Endothelial cell (in vitro differentiated cells): ENCODE results near the gene TEX55. TPM values are rescaled to one million over a fixed set of nuclear protein-coding genes. Genes with fewer than 3 reads are reported as not detected.

Experiments
- DNase-seq: peaks from one replicate; pipeline ENCODE4 v3.0.0; 2021; ENCODE audit warnings: low spot score
- H3K27ac Mint-ChIP-seq: one replicate; pipeline ENCODE4 v1.8.0; 2021; ENCODE audit warnings: mixed read lengths, inconsistent platforms; ENCODE audit not compliant: unreplicated experiment
- H3K27me3 Mint-ChIP-seq: one replicate; pipeline ENCODE4 v1.8.0; 2021; ENCODE audit warnings: mild to moderate bottlenecking, moderate library complexity, mixed read lengths, inconsistent platforms; ENCODE audit not compliant: unreplicated experiment
- H3K36me3 Mint-ChIP-seq: one replicate; pipeline ENCODE4 v1.8.0; 2021; ENCODE audit warnings: mild to moderate bottlenecking, low read depth, mixed read lengths, inconsistent platforms; ENCODE audit not compliant: unreplicated experiment
- H3K4me1 Mint-ChIP-seq: one replicate; pipeline ENCODE4 v1.8.0; 2021; ENCODE audit warnings: mild to moderate bottlenecking, mixed read lengths, inconsistent platforms; ENCODE audit not compliant: unreplicated experiment
- H3K4me3 Mint-ChIP-seq: one replicate; pipeline ENCODE4 v1.8.0; 2021; ENCODE audit warnings: mild to moderate bottlenecking, mixed read lengths, inconsistent platforms; ENCODE audit not compliant: unreplicated experiment
- H3K9me3 Mint-ChIP-seq: one replicate; pipeline ENCODE4 v1.8.0; 2021; ENCODE audit warnings: mixed read lengths, inconsistent platforms; ENCODE audit not compliant: unreplicated experiment
- CTCF ChIP-seq: fragments of 200-600 bp; sonication (generic); IDR thresholded peaks from one replicate; pipeline ENCODE4 v1.5.0; 2021; ENCODE audit warnings: antibody characterized with exemption; ENCODE audit not compliant: unreplicated experiment
- total RNA-seq: library from RNA; stranded (reverse); fragmentation: NEBNext Ultra II Directional; extraction: Animal tissue kit (Norgen Biotek cat#: 25700); gene quantifications from one replicate; pipeline ENCODE4 v1.2.1, GENCODE V29; 2021; ENCODE audit not compliant: unreplicated experiment

Gene TEX55
- total RNA-seq, 1 donor from 2014 or later = not detected

GRCh38 chr3:119195911-119196310, 49.9 kb downstream of the TEX55 start:
- Mint-ChIP-seq H3K36me3 (no peaks in the 10 kb centered on the region), H3K27me3 (no peaks in the 10 kb centered on the region), H3K4me1 (peaks cover 5% of the 10 kb centered on the region), H3K4me3 (no peak overlapping the region), H3K9me3 (no peaks in the 10 kb centered on the region), H3K27ac (no peak overlapping the region)
- no peak for DNase-seq
- TF ChIP-seq CTCF = no peak

Other genes with a start within 250 kb of the TEX55 start
- 0.18 TPM for gene IGSF11, start 111.3 kb upstream of the TEX55 start, total RNA-seq
- not detected for gene UPK1B, start 27.4 kb downstream of the TEX55 start, total RNA-seq
- 12.3 TPM for gene B4GALT4, start 94.7 kb downstream of the TEX55 start, total RNA-seq
- 114 TPM for gene ARHGAP31, start 148.2 kb downstream of the TEX55 start, total RNA-seq